Stimulated activated CD4-positive, alpha-beta T cell treated with anti-CD3 and anti-CD28 coated beads, Interleukin-2, amount 100 ng/mL, for 48 hours (primary cell): Measurements from ENCODE around the gene EPG5.

Source experiments
- DNase-seq, 2 donors: peaks; one replicate each; pipeline ENCODE4 v3.0.0-alpha.2; 2020

Gene EPG5

DNA sequence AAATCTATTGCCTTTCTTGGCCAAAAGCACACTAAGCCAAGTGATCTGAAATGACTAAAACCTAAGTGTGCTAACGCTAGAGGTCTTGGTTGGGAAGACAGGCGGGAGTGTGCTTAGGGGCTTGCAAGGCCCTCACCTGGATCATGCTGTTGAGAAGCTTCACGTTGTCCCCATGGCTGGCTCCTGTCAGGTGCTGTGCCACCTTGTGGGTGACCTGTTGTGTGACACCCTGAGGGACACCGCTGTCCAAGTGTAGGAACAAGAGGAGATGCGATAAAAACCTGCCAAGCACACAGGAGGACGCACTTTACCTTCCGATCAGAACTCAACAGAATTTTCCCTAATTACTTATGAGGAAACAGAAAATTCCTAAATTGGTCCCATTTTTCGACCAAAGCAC lies 50.8 kb downstream of the EPG5 start:
- DNase-seq: no peak

DNA sequence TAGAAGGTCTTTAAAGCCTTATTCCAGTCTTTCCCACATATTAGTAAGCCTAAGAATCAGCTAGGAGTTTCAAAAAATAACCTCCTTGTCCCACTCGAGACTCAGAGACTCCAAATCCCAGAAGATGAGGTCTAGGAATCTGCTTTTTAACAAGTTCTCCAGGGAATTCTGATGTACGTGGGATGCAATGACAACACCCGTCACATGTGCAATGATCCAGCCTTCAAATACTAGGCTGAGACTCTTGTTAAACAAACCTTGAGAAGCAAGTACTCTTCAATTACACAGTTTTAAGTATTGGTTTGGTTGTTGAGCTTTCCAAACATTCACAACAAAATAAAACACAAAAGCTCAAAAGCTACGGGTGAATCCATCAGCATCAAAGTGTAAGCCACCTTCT lies 53.9 kb downstream of the EPG5 start:
- DNase-seq: no peak

DNA sequence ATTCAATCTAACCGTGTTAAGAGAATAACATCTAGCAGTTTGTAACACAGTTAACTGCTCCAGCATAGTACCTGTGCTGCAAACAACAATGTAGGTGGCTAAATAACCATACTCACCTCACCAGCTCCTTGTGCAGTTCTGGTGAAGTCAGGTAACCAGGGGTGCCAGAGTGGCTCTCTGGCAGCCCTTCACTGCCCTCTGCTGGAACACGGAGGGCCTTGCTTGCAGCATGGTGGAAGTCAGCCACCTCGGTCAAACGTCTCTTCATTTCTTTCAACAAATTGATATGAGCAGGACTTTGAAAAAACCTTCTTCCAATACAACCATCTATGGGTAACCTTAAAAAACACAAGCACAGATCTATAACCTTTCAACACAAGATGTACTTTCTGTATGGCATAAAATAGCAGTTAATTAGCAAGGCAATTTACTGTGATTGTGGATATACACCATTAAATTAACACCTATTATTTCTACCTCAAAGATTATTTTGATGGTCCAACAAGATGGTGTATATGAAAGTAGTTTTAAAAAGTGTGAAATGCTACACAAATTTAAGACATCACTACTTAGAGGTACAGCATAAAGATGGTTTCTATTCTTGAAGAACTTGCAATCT lies 56.6 kb downstream of the EPG5 start:
- DNase-seq: peak; percentile 59 to 62

DNA sequence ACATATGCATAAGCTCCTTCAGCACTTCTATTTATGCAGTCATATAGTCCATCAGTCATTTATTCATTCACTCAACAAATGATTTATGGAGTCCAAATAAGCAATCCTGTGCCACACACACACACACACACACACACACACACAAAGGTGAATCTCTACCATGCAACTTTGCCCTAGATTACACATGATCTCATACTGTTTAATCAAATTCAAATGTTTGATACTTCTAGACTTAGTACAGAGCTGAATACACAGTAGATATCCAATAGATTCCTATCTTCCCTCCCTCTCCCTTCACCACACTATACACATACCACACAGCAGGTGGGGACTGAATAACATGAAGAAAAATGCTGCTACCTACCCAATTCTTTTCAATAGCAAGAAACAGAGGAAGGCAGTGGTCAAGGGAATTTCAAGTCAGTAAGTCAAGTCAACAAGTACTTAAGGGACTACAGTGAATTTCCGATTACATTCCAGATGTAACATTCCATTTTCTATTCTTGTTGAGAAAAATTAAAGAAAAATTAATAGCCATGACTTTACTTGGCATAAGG lies 65.4 kb downstream of the EPG5 start:
- no peak for DNase-seq

DNA sequence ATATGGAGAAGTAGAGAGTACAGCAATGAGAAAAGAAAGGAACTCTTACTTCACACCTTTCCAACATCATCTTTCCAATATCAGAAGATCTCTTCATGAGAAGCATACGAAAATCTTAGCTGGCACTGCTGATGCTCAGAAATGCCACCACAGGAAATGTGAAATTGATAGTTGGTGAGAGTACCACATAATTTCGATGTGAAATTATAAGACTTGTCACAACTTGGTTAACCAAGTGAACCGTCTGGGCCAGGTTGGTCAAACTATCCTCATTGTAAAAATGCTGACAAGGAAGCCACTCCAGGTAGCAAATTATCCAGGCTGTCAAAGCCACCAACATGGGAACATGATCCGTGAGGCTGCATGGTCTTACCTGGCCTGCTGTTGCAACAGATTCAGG lies 66.5 kb downstream of the EPG5 start:
- DNase-seq: no peak

DNA sequence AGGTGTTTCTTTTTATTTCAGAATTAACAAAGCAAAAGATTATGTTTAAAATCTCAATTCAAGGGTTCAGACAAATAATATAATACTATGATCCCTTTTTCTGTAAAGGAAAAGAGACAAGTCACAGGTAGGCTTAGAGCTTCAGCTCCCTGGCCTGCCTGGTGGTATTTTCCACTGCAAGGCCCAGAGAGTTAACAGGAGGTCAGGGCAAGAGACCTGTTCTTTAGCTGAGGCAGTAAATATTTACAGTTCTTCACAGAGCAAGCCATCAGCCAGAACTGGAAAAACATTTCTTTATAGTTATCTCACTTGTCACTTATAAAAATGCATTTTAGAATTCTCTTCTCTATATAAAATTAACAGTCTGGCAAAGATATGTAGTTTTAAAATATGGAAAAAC lies 70.1 kb downstream of the EPG5 start:
- no peak for DNase-seq

DNA sequence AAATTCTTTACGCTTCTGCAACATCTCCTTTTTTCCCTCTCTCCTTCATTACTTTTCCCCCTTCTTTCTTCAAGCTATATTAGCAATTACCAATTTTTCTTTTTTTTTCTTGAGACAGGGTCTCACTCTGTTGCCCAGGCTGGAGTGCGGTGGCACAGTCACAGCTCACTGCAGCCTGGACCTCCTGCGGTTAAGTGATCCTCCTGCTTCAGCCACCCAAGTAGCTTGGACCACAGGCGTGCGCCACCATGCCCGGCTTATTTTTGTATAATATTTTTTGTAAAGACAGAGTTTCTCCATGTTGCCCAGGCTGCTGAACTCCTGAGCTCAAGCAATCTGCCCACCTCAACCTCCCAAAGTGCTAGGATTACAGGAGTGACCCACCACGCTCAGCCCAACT lies 70.7 kb downstream of the EPG5 start:
- DNase-seq: no peak

DNA sequence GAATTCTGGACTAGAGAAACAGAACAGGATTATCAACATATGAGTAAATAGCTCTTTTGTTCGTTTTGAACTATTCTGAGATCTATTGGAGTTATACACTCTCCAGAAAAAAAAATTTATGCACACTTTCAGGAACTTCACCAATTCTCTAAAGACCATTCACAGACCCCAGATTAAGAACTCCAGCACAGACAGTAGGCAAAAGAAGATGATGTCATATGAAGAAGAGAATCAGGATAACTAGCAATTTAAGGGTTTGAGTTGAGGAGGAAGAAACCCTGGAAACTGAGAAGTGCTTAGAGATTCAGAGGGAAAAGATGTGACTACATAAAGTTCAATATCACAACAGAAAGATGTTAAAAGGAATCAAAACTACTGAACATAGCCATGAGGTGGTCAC lies 71.8 kb downstream of the EPG5 start:
- no peak for DNase-seq

DNA sequence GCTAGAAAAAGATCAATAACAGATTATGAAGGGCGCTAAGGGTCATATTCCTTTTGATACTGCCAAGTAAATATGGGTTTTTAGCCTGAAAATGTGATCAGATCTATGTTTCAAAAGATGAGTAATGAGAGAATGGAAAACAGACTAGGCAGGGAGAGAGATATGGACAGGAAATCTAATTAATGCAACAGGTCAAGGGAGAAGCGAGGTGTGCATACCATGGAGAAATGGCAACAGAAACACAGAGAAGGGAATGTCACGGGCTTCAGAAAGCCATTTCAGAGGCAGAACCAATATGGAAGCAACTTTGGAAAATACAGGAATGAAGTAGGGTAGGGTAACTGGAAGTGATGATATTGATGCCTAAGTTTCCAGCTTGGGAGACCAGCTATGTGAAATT lies 72.3 kb downstream of the EPG5 start:
- no peak for DNase-seq

DNA sequence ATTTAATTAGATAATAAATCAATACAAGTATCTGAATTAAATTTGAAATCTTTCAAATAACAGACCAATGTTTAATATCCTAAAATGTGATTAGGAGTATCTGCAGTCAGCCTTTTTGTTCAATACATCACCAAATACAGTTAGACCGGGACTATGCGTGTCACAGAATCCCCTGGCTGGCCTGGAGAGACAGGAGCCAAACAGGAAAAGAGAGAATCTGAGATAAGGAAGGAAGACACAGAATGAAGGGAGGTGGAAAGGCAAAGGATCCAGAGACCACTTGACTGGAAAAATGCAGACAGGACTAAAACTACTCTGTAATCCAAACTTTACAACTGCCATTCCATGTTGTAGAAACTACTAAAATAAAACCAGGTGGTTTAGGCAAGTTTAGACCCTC lies 75.3 kb downstream of the EPG5 start:
- no peak for DNase-seq

DNA sequence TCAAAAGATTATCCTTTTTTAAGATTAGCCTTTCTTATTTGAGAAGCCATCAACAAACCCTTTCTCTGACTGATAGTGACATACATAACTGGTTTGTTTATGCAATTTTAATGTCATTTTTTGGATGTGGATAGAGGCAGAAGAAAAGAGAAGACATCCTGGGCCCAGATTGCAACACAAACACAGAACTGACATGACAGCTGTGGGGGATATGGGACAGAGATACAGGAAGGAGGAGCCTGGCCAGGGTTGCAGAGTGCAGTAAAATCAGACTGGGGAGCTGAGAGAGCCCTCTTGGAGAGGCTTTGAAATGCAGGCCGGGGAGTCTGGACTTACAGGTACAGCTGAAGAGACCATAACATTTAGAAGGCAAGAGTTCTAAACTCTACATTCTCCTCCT lies 76.5 kb downstream of the EPG5 start:
- no peak for DNase-seq

DNA sequence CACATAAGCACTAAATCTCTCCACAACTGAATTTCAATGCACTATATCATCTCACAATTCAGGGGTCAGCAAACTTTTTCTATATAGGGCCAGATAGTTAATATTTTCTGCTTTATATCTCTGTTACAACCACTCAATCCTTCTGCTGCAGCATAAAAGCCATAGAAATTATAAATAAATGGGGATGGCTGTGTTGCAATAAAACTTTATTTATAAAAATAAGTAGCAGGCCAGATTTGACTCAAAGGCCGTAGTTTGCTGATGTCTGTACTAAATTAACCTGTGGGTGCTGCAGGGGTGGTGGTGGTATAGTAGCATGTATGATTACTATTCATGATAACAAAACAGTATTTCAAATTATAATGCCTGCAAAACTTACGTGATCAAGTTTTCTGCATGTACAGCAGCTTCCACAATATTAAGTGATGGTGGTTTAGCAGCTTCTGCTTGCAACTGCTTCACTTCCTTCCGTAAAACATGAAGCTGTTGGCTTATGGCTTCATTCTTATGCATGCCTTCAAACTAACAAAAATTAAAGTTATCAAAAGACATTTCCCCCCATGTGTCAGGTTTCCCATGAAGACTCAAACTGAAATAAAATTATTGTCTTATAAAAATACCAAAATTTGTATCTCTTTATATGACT lies 77.6 kb downstream of the EPG5 start:
- DNase-seq: no peak

DNA sequence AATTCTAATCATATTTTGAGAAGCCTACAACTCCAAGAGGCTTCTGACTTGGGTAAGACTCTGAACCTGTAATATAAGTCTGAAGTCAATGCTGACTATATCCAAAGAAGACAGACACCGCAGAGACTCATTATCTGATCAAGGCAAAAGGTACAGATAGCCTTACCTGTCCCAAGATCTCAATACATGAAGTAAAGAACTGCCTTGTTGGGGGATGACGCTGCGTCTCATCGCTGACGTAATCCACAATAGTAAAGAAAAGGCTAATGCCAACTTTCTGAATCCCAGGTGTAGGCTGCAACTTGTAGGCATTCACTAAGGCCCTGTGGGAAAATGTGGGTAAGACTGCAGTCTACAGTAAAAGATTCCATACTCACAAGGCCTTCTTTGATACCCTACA lies 79.5 kb downstream of the EPG5 start:
- DNase-seq: no peak

DNA sequence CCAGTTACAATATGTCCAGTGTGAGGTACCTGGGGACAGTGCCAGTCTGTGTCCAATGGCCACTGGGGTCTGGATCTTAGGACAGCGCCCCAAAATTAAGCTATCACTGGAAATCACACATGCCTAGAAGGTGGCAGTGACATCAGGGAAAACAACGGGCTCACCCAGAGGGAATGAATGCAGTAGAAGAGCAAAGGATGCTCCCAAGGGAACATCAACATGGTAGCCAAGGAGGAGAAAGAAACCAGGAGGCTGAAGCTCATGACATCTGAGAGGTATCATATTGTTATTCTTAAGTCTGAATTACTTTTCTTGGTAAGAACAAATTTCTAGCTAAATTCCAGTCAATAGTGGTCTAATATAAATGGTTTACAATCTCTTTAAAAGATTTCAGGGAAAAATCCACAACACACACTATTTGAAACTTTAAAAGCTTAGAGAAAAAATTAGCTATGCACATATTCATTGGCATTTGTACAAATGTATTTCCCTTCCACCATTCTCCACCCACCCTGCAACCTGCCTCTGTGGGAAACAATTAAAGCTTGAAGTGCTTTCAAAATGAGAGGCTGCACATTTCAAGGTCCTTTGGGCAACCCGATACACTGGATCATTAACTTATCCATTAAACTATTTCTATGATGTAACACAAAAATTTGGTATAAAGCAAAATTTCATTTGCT lies 86.1 kb downstream of the EPG5 start:
- no peak for DNase-seq

DNA sequence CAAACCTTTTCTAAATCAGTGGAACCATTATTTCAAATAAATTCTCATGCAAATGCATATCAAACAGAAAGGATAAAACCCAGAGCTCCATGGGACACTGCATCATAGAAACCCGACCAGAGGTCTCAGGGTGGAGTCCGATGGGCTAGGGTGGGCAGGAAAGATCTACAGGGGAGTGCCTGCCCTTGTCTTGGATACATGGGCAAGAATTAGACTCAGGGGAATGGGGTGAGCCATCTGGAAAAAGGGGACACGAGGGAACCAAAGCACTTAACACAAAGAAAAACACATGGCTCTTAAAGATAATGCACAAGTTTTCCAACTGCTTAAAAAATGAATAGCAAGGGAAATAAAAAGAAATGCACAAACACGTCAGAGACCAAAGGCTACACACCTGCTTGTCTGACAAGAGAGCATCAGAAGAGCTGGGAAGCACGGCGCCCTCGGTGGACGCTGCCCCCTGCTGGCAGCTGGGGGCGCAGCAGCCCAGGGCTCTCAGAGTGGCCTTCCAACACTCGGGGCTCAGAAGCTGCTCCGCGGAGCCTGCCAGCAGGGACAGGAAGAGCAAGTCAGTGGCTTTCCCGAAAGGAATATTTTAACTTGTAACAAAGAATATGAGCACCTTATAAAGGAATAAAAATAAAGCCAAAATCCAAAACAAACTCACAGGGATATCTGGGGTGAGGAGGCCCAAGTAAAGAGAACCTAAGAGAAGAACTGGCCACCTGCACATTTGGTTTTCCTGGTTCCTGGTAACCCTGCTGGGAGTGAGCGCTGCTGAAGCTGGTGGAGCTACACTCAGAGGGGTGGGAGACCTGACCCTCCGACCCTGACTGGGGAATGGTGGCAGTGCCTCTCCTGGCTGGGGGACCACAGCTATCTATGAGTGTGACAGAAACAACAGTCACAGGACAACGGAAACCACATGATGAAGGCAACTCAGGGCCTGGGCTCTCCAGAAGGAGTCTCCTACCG lies 87.2 kb downstream of the EPG5 start:
- DNase-seq: peak; percentile 73 to 80

DNA sequence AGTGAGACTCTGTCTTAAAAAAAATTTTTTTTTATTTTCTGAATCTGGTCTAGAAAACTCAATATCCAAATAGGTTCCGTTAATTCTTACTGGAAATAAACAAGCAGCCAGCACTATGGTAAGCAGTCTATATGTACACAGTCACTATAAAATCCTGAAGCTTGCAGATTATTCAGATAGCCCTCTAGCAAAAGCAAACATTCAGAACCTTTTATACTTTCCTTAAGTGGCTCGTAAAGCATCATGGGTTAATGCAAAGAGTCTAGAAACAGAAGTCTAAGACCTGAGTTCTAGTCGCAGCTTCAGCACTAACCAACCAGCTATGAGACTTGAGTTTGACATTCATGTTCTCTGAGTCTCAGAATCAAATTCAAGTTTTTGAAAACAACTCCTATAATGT lies 89.7 kb downstream of the EPG5 start:
- no peak for DNase-seq

DNA sequence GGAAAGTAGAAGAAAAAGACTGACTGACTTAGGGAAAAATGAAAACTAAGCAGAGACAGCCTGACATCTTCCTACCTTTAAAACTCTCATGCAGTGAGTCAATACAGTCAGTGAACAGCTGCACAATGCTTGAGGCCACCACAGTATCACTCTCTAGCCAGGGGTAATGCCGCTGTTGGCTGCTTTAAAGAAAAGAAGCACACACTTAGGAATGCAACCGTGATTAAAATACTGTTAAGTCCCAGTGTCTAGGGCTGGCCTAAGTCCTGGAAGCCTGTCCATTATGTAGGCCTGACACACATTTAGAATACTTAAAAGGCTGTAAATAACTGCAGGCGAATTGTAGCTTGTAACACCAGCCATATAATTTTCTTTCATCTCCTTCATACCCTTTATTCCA lies 91.0 kb downstream of the EPG5 start:
- no peak for DNase-seq

DNA sequence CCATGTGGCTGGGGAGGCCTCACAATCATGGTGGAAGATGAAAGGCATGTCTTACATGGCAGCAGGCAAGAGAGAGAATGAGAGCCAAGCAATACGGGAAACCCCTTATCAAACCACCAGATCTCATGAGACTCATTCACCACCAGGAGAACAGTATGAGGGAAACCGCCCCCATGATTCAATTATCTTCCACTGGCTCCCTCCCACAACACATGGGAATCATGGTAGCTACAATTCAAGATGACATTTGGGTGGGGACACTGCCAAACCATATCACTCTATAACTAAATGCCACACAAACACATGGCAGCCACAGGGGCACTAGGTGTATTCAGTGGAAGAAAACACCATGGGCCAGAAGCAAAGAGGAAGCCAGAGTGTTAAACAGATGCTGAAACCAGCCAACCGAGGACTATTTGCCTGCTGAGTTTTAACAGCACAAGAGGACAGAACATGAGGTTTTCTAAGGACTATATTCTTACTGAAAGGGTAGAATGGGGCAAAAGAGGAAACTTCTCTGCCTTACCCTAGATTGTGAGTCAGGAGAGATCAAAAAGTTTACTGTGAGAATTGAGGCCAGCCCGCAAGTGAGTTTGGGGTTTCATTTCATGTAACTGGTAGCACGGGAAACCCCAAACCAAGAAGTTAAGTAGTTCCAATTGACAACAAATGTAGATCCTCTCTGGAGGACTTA lies 92.5 kb downstream of the EPG5 start:
- peak; percentile 40 to 50 for DNase-seq

DNA sequence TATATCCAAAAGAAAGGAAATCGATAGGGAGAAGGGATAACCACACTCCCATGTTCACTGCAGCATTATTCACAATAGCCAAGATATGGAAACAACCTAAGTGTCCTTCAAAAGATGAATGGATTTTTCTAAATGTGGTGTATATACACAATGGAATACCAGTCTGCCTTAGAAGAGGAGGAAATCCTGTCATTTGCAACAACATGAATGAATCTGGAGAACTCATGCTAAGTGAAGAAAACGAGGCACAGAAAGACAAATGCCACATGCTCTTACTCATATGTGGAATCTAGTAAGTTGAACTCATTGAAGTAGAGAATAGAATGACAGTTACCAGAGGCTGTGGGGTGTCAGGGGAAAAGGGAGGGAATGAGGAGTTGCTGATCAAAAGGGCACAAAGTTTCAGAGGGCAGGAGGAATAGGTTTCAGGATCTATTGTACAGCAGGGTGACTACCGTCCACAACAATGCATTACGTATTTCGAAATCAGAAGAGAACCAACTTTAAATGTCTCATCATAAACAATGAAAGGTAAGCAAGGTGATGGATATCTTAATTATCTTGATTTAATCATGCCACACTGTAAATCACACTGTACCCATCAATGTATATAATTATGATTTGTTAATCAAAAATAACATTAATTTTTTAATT lies 95.6 kb downstream of the EPG5 start:
- no peak for DNase-seq

DNA sequence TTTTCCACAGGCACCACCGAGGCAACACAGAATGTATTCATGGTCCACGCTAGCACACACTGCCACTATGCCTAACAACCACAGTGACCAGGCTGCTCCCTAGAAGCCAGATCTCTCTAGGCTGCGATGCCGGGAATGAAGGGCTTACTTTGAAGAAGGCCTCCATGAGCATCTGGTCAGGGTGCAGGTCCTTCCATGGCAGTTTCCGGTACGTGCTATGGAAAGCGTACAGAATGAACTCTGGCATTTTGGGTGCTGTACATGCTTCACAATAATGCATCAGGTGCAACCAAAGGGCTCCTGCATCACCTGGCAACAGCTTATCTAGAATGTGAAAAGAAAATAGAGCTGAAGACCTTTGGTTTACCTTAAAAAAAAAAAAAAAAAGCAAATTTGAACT lies 96.7 kb downstream of the EPG5 start:
- no peak for DNase-seq

DNA sequence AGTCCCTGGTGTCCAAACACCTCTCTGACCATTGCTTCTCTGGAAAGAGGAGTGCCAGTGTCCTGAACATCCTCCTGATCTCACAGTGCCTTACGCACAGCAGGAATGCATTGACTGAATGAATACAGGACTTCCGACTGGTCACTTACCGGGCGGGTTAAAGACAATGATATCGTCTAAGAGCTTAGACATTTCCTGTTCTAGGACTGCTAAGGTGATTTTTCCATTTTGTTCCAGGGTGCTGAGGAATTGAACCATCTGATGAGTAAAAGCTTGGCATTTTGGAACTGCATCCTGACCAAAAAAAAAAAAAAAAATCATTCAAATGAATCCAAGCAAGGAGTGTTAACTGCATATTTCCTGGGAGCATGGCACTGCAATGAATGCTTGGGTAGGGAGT lies 101.7 kb downstream of the EPG5 start:
- DNase-seq: no peak

DNA sequence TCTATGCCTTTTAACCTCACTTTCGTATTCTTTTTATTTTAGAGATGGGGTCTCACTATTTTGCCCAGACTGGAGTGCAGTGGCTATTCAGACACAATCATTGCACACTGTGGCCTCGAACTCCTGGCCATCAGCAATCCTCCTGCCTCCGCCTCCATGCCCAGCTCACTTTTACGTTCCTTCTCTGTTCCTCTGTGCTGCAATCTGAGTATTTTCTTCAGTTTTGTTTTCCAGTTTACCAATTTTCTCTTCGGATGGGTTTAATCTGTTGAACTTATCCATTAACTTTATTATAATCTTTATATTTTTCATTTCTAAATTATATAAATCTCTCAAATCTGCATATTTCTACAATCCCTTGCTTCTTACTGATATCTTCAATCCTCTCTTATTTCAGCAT lies 103.0 kb downstream of the EPG5 start:
- no peak for DNase-seq
